GM18498 (cell line): ENCODE results near the gene SPATA32.
"Not testable (repeated sequence)": the region's sequence is repeated elsewhere in the genome, so short reads cannot be mapped to it uniquely, and the experiment has no call there.

Experiments used
- ATAC-seq: cut with Tn5 transposase; IDR thresholded peaks from one replicate; pipeline ENCODE4 v1.9.1; 2021; ENCODE audit warnings: mild to moderate bottlenecking, moderate library complexity; ENCODE audit not compliant: unreplicated experiment

The SPATA32 gene

GRCh38 chr17:45273551-45273957, 11.7 kb upstream of the SPATA32 start:
- ATAC-seq, result no peak

- no peak for ATAC-seq
Measured at GRCh38 chr17:45271603-45272002, 9.7 kb upstream of the SPATA32 start.

GRCh38 chr17:45270828-45271418, 9.0 kb upstream of the SPATA32 start:
- no peak for ATAC-seq

GRCh38 chr17:45269912-45270311, 8.0 kb upstream of the SPATA32 start:
- ATAC-seq, result no peak

- no peak for ATAC-seq
Measured at GRCh38 chr17:45267436-45268055, 5.7 kb upstream of the SPATA32 start.

GRCh38 chr17:45266372-45266926, 4.6 kb upstream of the SPATA32 start:
- no peak for ATAC-seq

GRCh38 chr17:45265821-45266220, 3.9 kb upstream of the SPATA32 start:
- ATAC-seq, result no peak

GRCh38 chr17:45264988-45265387, 3.1 kb upstream of the SPATA32 start:
- no peak for ATAC-seq

- no peak for ATAC-seq
Measured at GRCh38 chr17:45264430-45264829, 2.5 kb upstream of the SPATA32 start.

GRCh38 chr17:45263477-45263860, 1.6 kb upstream of the SPATA32 start:
- ATAC-seq, result no peak

GRCh38 chr17:45262516-45263476, 902 bp upstream of the SPATA32 start:
- no peak for ATAC-seq

GRCh38 chr17:45260204-45260783, 1.6 kb downstream of the SPATA32 start:
- ATAC-seq, result no peak

- no peak for ATAC-seq
Measured at GRCh38 chr17:45258981-45259380, 2.9 kb downstream of the SPATA32 start.

- ATAC-seq, result no peak
Measured at GRCh38 chr17:45257115-45257514, 4.8 kb downstream of the SPATA32 start.

- no peak for ATAC-seq
Measured at GRCh38 chr17:45256114-45256966, 5.6 kb downstream of the SPATA32 start.

- ATAC-seq, result no peak
Measured at GRCh38 chr17:45255358-45255757, 6.5 kb downstream of the SPATA32 start.

GRCh38 chr17:45253879-45254278, 8.0 kb downstream of the SPATA32 start:
- no peak for ATAC-seq

GRCh38 chr17:45253237-45253636, 8.7 kb downstream of the SPATA32 start:
- ATAC-seq, result not testable (repeated sequence)

- ATAC-seq, result no peak
Measured at GRCh38 chr17:45251931-45252330, 10.0 kb downstream of the SPATA32 start.
